Colonic mucosa (tissue), 4 donors: ENCODE measurements around the gene PPP6R1. TPM values are rescaled to one million over a fixed set of nuclear protein-coding genes. Genes with fewer than 3 reads are reported as not detected.
"Not testable (repeated sequence)": the region's sequence is repeated elsewhere in the genome, so short reads cannot be mapped to it uniquely, and the experiment has no call there.

Experiments
- DNase-seq: peaks from one replicate; pipeline ENCODE4 v3.0.0-alpha.2; 2020
- H3K27ac ChIP-seq: fragments of 200-600 bp; one replicate; pipeline ENCODE4 v1.8.0; 2021
- H3K27me3 ChIP-seq: fragments of 200-600 bp; one replicate; pipeline ENCODE4 v1.8.0; 2021
- H3K36me3 ChIP-seq: fragments of 200-600 bp; one replicate; pipeline ENCODE4 v1.8.0; 2021
- H3K4me1 ChIP-seq: fragments of 200-600 bp; one replicate; pipeline ENCODE4 v1.8.0; 2021; ENCODE audit warnings: mild to moderate bottlenecking
- H3K4me3 ChIP-seq: fragments of 200-600 bp; one replicate; pipeline ENCODE4 v1.8.0; 2021
- H3K9ac ChIP-seq, 2 donors: one replicate each; pipeline ENCODE4 v1.7.0; 2013; ENCODE audit warnings: control low read depth in 2 of 2, low read depth in 2 of 2, low read length in 2 of 2
- H3K9me3 ChIP-seq: fragments of 200-600 bp; one replicate; pipeline ENCODE4 v1.8.0; 2021
- intact Hi-C: fragments of 100-400 bp; cut with DNase I; formaldehyde crosslinking; loops from one replicate; pipeline ENCODE4 v1.14.1; 2022
- total RNA-seq, 2 donors: library from RNA; stranded (reverse); fragmentation: NEBNext Ultra II Directional in 1 of 2; extraction: Animal tissue kit (Norgen Biotek cat#: 25700) in 1 of 2; gene quantifications; one replicate each; pipeline ENCODE4 v1.2.1, GENCODE V29; 2021
- TF ChIP-seq, protein P1 (sequence below): fragments of 200-600 bp; IDR thresholded peaks from one replicate; pipeline ENCODE4 v1.8.0; 2022; ENCODE audit warnings: antibody characterized with exemption, mild to moderate bottlenecking
- donor health status: healthy.
- donor health status: DM: no; HTN: no; CAD: no.
- donor health status: DM: no; HTN: no; CAD: no.

PPP6R1 gene
- total RNA-seq, 2 donors from 2014 or later: 65.1 to 97.2 TPM

GRCh38 chr19:55209693-55210472, 48.9 kb downstream of the PPP6R1 start:
- TF ChIP-seq, protein P1, sequence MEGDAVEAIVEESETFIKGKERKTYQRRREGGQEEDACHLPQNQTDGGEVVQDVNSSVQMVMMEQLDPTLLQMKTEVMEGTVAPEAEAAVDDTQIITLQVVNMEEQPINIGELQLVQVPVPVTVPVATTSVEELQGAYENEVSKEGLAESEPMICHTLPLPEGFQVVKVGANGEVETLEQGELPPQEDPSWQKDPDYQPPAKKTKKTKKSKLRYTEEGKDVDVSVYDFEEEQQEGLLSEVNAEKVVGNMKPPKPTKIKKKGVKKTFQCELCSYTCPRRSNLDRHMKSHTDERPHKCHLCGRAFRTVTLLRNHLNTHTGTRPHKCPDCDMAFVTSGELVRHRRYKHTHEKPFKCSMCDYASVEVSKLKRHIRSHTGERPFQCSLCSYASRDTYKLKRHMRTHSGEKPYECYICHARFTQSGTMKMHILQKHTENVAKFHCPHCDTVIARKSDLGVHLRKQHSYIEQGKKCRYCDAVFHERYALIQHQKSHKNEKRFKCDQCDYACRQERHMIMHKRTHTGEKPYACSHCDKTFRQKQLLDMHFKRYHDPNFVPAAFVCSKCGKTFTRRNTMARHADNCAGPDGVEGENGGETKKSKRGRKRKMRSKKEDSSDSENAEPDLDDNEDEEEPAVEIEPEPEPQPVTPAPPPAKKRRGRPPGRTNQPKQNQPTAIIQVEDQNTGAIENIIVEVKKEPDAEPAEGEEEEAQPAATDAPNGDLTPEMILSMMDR: no peak
- Histone ChIP-seq H3K27me3 (no peaks in the 10 kb centered on the region), H3K27ac (peak overlapping the region; percentile 92), H3K4me1 (peaks cover 9% of the 10 kb centered on the region), H3K36me3 (no peaks in the 10 kb centered on the region), H3K9ac (peak overlapping the region in 1 of 2 donors; percentile 81), H3K4me3 (no peak overlapping the region), H3K9me3 (no peaks in the 10 kb centered on the region)
- intact Hi-C loops: no loop called here
- DNase-seq: no peak

GRCh38 chr19:55208880-55209692, 49.7 kb downstream of the PPP6R1 start, which contains the start of gene PTPRH:
TSS of gene PTPRH (minus strand) at chr19:55209501. CDS start at chr19:55209433, 68 bp downstream.
- Histone ChIP-seq H3K27ac (peak within 1 kb of the TSS; percentile 92), H3K9ac (peak within 1 kb of the TSS; percentile 48 to 81)

GRCh38 chr19:55206664-55207500, 51.9 kb downstream of the PPP6R1 start:
- Histone ChIP-seq H3K27ac (peak overlapping the region; percentile 78), H3K9ac (peak overlapping the region; percentile 33 to 38), H3K36me3 (no peaks in the 10 kb centered on the region), H3K27me3 (no peaks in the 10 kb centered on the region), H3K4me3 (peak overlapping the region; percentile 19), H3K9me3 (no peaks in the 10 kb centered on the region), H3K4me1 (peaks cover 9% of the 10 kb centered on the region)
- intact Hi-C loops: no loop called here
- DNase-seq: peak; percentile 91
- TF ChIP-seq, protein P1: no peak

More at GRCh38 chr19:55208880-55209692, 49.7 kb downstream of the PPP6R1 start, which contains the start of gene PTPRH:
- Histone ChIP-seq H3K4me3 (peak within 1 kb of the TSS; percentile 31), H3K27me3 (no peaks in the 10 kb centered on the region), H3K36me3 (no peaks in the 10 kb centered on the region), H3K4me1 (peaks cover 9% of the 10 kb centered on the region), H3K9me3 (no peaks in the 10 kb centered on the region)
- peak; percentile 87 for DNase-seq
- intact Hi-C loops: no loop called here
- TF ChIP-seq, protein P1: no peak

- H3K36me3 ChIP-seq, DNase-seq, H3K27me3 ChIP-seq: not testable (repeated sequence)
Observed at GRCh38 chr19:55202199-55202598, 56.6 kb downstream of the PPP6R1 start.

GRCh38 chr19:55199620-55200204, 59.1 kb downstream of the PPP6R1 start:
- no peak overlapping the region for H3K9ac ChIP-seq
- intact Hi-C loops: no loop called here
- H3K9me3 ChIP-seq: no peaks in the 10 kb centered on the region
- H3K4me1 ChIP-seq: no peaks in the 10 kb centered on the region
- H3K36me3 ChIP-seq: no peaks in the 10 kb centered on the region
- DNase-seq: no peak
- no peak overlapping the region for H3K27ac ChIP-seq
- no peak overlapping the region for H3K4me3 ChIP-seq
- no peaks in the 10 kb centered on the region for H3K27me3 ChIP-seq
- TF ChIP-seq, protein P1: no peak

More at GRCh38 chr19:55202199-55202598, 56.6 kb downstream of the PPP6R1 start:
- H3K9me3 ChIP-seq, H3K4me3 ChIP-seq, H3K27ac ChIP-seq, intact Hi-C loops, H3K9ac ChIP-seq, H3K4me1 ChIP-seq: not testable (repeated sequence)
